H1 (cell line): ENCODE results near the gene RPTOR. TPM values are rescaled to one million over a fixed set of nuclear protein-coding genes. Genes with fewer than 3 reads are reported as not detected.

Experiments used
- CTCF ChIA-PET: fragments of 300-600 bp; sonication (Branson Sonifier 250); formaldehyde crosslinking; loops from one replicate; lab custom pipeline; 2021; ENCODE audit not compliant: partially characterized antibody; lab: Charles Lee
- POLR2A ChIA-PET: fragments of 300-600 bp; sonication (Branson Sonifier 250); formaldehyde crosslinking; loops from one replicate; lab custom pipeline; 2021; ENCODE audit warnings: inconsistent platforms; ENCODE audit not compliant: partially characterized antibody; lab: Charles Lee
- DNase-seq, 2 experiments: peaks; one replicate each; pipeline versions ENCODE4 v3.0.0 to v3.0.0-alpha.2; 2010 to 2022; ENCODE audit warnings: low spot score in 2 of 2, low read depth in 1 of 2, mixed read lengths in 1 of 2
- FAIRE-seq: peaks from 2 replicates; lab custom pipeline; 2011; peaks lifted over from hg19 to GRCh38; lab: Jason Lieb, UNC
- H2AFZ ChIP-seq: 2 replicates; pipeline ENCODE4 v1.8.1; 2012; ENCODE audit warnings: low read length, inconsistent platforms
- H2AK5ac ChIP-seq: 2 replicates; pipeline ENCODE4 v1.6.1; 2013; ENCODE audit warnings: low read depth, low read length
- H2BK120ac ChIP-seq: replicated peaks from 2 replicates; pipeline ENCODE3; 2013; ENCODE audit warnings: low read depth, low read length, inconsistent platforms
- H2BK12ac ChIP-seq: 2 replicates; pipeline ENCODE4 v1.6.1; 2013; ENCODE audit warnings: low read depth, low read length
- H2BK15ac ChIP-seq: 2 replicates; pipeline ENCODE4 v1.6.1; 2013; ENCODE audit warnings: low read length
- H2BK20ac ChIP-seq: 2 replicates; pipeline ENCODE4 v1.6.1; 2013; ENCODE audit warnings: low read length
- H2BK5ac ChIP-seq: 2 replicates; pipeline ENCODE4 v1.6.1; 2013; ENCODE audit warnings: low read depth, low read length
- H3K14ac ChIP-seq: 2 replicates; pipeline ENCODE4 v1.6.1; 2013; ENCODE audit warnings: inconsistent platforms; ENCODE audit not compliant: insufficient read length
- H3K18ac ChIP-seq: 2 replicates; pipeline ENCODE4 v1.6.1; 2013; ENCODE audit warnings: low read length; ENCODE audit errors: extremely low read depth
- H3K23ac ChIP-seq: 2 replicates; pipeline ENCODE4 v1.6.1; 2013; ENCODE audit warnings: inconsistent platforms; ENCODE audit not compliant: insufficient read length
- H3K23me2 ChIP-seq: 2 replicates; pipeline ENCODE4 v1.6.1; 2013; ENCODE audit warnings: low read depth, low read length
- H3K27ac ChIP-seq: 2 replicates; pipeline ENCODE4 v1.6.1; 2011; ENCODE audit warnings: low read depth, low read length, inconsistent platforms
- H3K27me3 ChIP-seq, 4 experiments: replicated peaks in 1 of 4; 1 replicate in 1 of 4; 2 replicates in 3 of 4; pipeline versions ENCODE4 v1.6.1 to v1.8.1; 2011 to 2013; ENCODE audit warnings: low read length in 3 of 4, mild to moderate bottlenecking in 3 of 4, inconsistent platforms in 2 of 4, mixed read lengths in 2 of 4, moderate library complexity in 1 of 4; ENCODE audit not compliant: control insufficient read depth in 3 of 4, insufficient read depth in 3 of 4; ENCODE audit errors: extremely low read depth in 1 of 4
- H3K36me3 ChIP-seq, 4 experiments: 2 replicates each; pipeline versions ENCODE4 v1.6.1 to v1.8.1; 2011 to 2013; ENCODE audit warnings: mild to moderate bottlenecking in 4 of 4, low read length in 3 of 4, moderate library complexity in 2 of 4, control low read depth in 1 of 4, inconsistent platforms in 1 of 4; ENCODE audit not compliant: insufficient read depth in 4 of 4, control insufficient read depth in 2 of 4
- H3K4ac ChIP-seq: replicated peaks from 2 replicates; pipeline ENCODE3; 2013; ENCODE audit warnings: low read length, low read depth, mixed read lengths, inconsistent platforms; ENCODE audit not compliant: insufficient read length
- H3K4me1 ChIP-seq, 4 experiments: replicated peaks in 1 of 4; 1 replicate in 1 of 4; 2 replicates in 3 of 4; pipeline versions ENCODE4 v1.6.1 to v1.8.1; 2011 to 2013; ENCODE audit warnings: low read length in 3 of 4, inconsistent platforms in 2 of 4, mixed read lengths in 1 of 4; ENCODE audit not compliant: insufficient read depth in 4 of 4, control insufficient read depth in 3 of 4
- H3K4me2 ChIP-seq, 2 experiments: 2 replicates each; pipeline versions ENCODE4 v1.6.1 to v1.8.1; 2011 to 2013; ENCODE audit warnings: low read depth in 2 of 2, low read length in 2 of 2, control low read depth in 1 of 2, inconsistent platforms in 1 of 2, mild to moderate bottlenecking in 1 of 2; ENCODE audit not compliant: insufficient read depth in 1 of 2
- H3K4me3 ChIP-seq, 4 experiments: fragments of 200-600, 300-600 bp in 1 of 4; sonication (generic), shearing (Covaris generic), sonication (Bioruptor Twin) in 1 of 4; 2 replicates each; pipeline versions ENCODE4 v1.5.1 to v1.8.1; 2011 to 2016; ENCODE audit warnings: low read length in 4 of 4, low read depth in 3 of 4, control low read depth in 2 of 4, inconsistent platforms in 2 of 4, mild to moderate bottlenecking in 2 of 4, mixed read lengths in 1 of 4, moderate library complexity in 1 of 4; ENCODE audit not compliant: insufficient read depth in 2 of 4; ENCODE audit errors: extremely low read depth in 1 of 4
- H3K56ac ChIP-seq: replicated peaks from 2 replicates; pipeline ENCODE3; 2013; ENCODE audit warnings: low read depth, mild to moderate bottlenecking, mixed read lengths, low read length, inconsistent platforms; ENCODE audit not compliant: insufficient read length
- H3K79me1 ChIP-seq: 2 replicates; pipeline ENCODE4 v1.6.1; 2013; ENCODE audit warnings: low read depth, low read length, control low read depth
- H3K79me2 ChIP-seq, 2 experiments: 2 replicates each; pipeline versions ENCODE4 v1.6.1 to v1.8.1; 2012 to 2013; ENCODE audit warnings: low read length in 2 of 2, mild to moderate bottlenecking in 2 of 2, inconsistent platforms in 1 of 2; ENCODE audit not compliant: insufficient read depth in 2 of 2, control insufficient read depth in 1 of 2
- H3K9ac ChIP-seq, 4 experiments: replicated peaks in 1 of 4; 1 replicate in 1 of 4; 2 replicates in 3 of 4; pipeline versions ENCODE4 v1.6.1 to v1.8.1; 2011 to 2013; ENCODE audit warnings: low read depth in 3 of 4, low read length in 3 of 4, control low read depth in 2 of 4, mild to moderate bottlenecking in 2 of 4, moderate library complexity in 2 of 4, inconsistent platforms in 1 of 4; ENCODE audit errors: extremely low read depth in 1 of 4
- H3K9me3 ChIP-seq, 2 experiments: 2 replicates each; pipeline versions ENCODE4 v1.6.1 to v1.8.1; 2012 to 2013; ENCODE audit warnings: mild to moderate bottlenecking in 2 of 2, moderate library complexity in 2 of 2, control low read depth in 1 of 2, inconsistent platforms in 1 of 2, low read depth in 1 of 2, low read length in 1 of 2, mixed read lengths in 1 of 2; ENCODE audit not compliant: insufficient read depth in 2 of 2
- H4K20me1 ChIP-seq, 2 experiments: replicated peaks in 1 of 2; 2 replicates each; pipeline versions ENCODE3 to v1.8.1; 2011 to 2013; ENCODE audit warnings: inconsistent platforms in 2 of 2, low read length in 2 of 2, mild to moderate bottlenecking in 1 of 2; ENCODE audit not compliant: insufficient read depth in 2 of 2, control insufficient read depth in 1 of 2
- H4K5ac ChIP-seq: 2 replicates; pipeline ENCODE4 v1.6.1; 2013; ENCODE audit warnings: low read length, low read depth, mixed read lengths, inconsistent platforms; ENCODE audit not compliant: insufficient read length
- H4K8ac ChIP-seq: 2 replicates; pipeline ENCODE4 v1.8.0; 2013; ENCODE audit warnings: mild to moderate bottlenecking, moderate library complexity, low read length, inconsistent platforms; ENCODE audit not compliant: insufficient read depth; ENCODE audit errors: extremely low read depth
- H4K91ac ChIP-seq: replicated peaks from 2 replicates; pipeline ENCODE3; 2013; ENCODE audit warnings: low read length, mixed read lengths, inconsistent platforms; ENCODE audit not compliant: insufficient read length
- BACH1 ChIP-seq: IDR thresholded peaks from 2 replicates; pipeline ENCODE4 v1.6.1; 2012; ENCODE audit warnings: low read length, improper control_type of control experiment
- CEBPB ChIP-seq: IDR thresholded peaks from 2 replicates; pipeline ENCODE4 v1.6.1; 2012; ENCODE audit warnings: low read depth, low read length
- CTCF ChIP-seq, 3 experiments: IDR thresholded peaks; 1 replicate in 2 of 3; 2 replicates in 1 of 3; pipeline versions ENCODE4 v1.5.1 to v1.6.1; 2011; ENCODE audit warnings: low read length in 3 of 3, mild to moderate bottlenecking in 3 of 3, inconsistent platforms in 2 of 3, low read depth in 1 of 3, moderate library complexity in 1 of 3; ENCODE audit not compliant: insufficient read depth in 1 of 3; ENCODE audit errors: control extremely low read depth in 1 of 3
- PHF8 ChIP-seq: fragments of 200-600 bp; sonication (generic); conservative IDR thresholded peaks from 2 replicates; pipeline ENCODE4 v1.7.1; 2012; ENCODE audit warnings: low read depth, mild to moderate bottlenecking, inconsistent platforms, low read length, moderate library complexity
- RBBP5 ChIP-seq: IDR thresholded peaks from 2 replicates; pipeline ENCODE4 v1.7.1; 2012; ENCODE audit warnings: low read depth, mild to moderate bottlenecking, inconsistent platforms, low read length, moderate library complexity, borderline replicate concordance
- RXRA ChIP-seq: IDR thresholded peaks from 2 replicates; pipeline ENCODE4 v1.6.1; 2011; ENCODE audit warnings: low read depth, mild to moderate bottlenecking, low read length, moderate library complexity; ENCODE audit not compliant: insufficient read depth
- SP1 ChIP-seq: IDR thresholded peaks from 2 replicates; pipeline ENCODE4 v1.6.1; 2011; ENCODE audit warnings: low read depth, low read length
- TAF7 ChIP-seq: optimal IDR thresholded peaks from 2 replicates; pipeline ENCODE3; 2011; ENCODE audit warnings: low read depth, mild to moderate bottlenecking, inconsistent platforms, low read length, moderate library complexity, borderline replicate concordance
- TBP ChIP-seq: IDR thresholded peaks from 2 replicates; pipeline ENCODE4 v1.6.1; 2011; ENCODE audit warnings: low read depth, low read length, improper control_type of control experiment
- WGBS, 2 experiments: shearing (Covaris generic) in 1 of 2; methylation state at CpG; one replicate each; pipeline versions ENCODE4 v1.1.6 to v1.1.7; 2013 to 2015; ENCODE audit warnings: low lambda C conversion rate in 2 of 2, mixed read lengths in 2 of 2, inconsistent platforms in 1 of 2, low coverage in 1 of 2, missing lambda C conversion rate in 1 of 2; ENCODE audit not compliant: insufficient replicate concordance in 2 of 2, insufficient coverage in 1 of 2, insufficient read length in 1 of 2; ENCODE audit errors: extremely low coverage in 1 of 2, missing lambda C conversion rate in 1 of 2; 5-methylcytosine and 5-hydroxymethylcytosine counted together
- polyA plus RNA-seq, 7 experiments: library from polyadenylated mRNA; depleted of rRNA in 3 of 7; stranded (reverse) in 5 of 7; unstranded in 2 of 7; fragments of >200 nt in 5 of 7; fragments of 200-250 nt in 2 of 7; gene quantifications; 1 replicate in 5 of 7; 2 replicates in 1 of 7; 4 replicates in 1 of 7; pipeline versions ENCODE4 v1.2.1 to v1.2.3, GENCODE V29; 2011 to 2013; ENCODE audit warnings: missing spikeins in 2 of 7, mixed read lengths in 2 of 7
- total RNA-seq: library from RNA; stranded (reverse); fragmentation: NEBNext Ultra II Directional; extraction: Animal tissue kit (Norgen Biotek cat#: 25700); gene quantifications from 2 replicates; pipeline ENCODE4 v1.2.1, GENCODE V29; 2021
- TF ChIP-seq, protein P1 (sequence below): IDR thresholded peaks from 2 replicates; pipeline ENCODE4 v1.6.1; 2012; ENCODE audit warnings: low read length, inconsistent platforms

RPTOR gene
- total and polyA plus RNA-seq, 2 of the 8 experiments (the other 6 are each of a cell fraction or from before 2014, with no cell fraction given), result 6.9 to 28.7 TPM

GRCh38 chr17:80964544-80964856, 419.9 kb downstream of the RPTOR start:
- Histone ChIP-seq H3K27ac (no peak overlapping the region), H2BK12ac (no peak overlapping the region), H3K4me2 (no peak overlapping the region), H3K79me2 (no peaks in the 10 kb centered on the region), H3K56ac (no peak overlapping the region), H4K5ac (no peak overlapping the region), H3K18ac (no peak overlapping the region), H3K9ac (no peak overlapping the region), H3K79me1 (no peaks in the 10 kb centered on the region), H2AK5ac (no peak overlapping the region), H3K23ac (no peak overlapping the region), H2BK20ac (no peak overlapping the region), H3K4ac (no peak overlapping the region), H3K36me3 (peaks cover 0 to 2% (median 0%) of the 10 kb centered on the region in 4 experiments; a peak in 1 of 8 replicates), H3K9me3 (no peaks in the 10 kb centered on the region), H3K23me2 (no peaks in the 10 kb centered on the region), H2BK15ac (no peak overlapping the region), H4K8ac (no peak overlapping the region; the same call in 1 of the 2 replicates), H2AFZ (no peak overlapping the region), H3K4me1 (peaks cover 0 to 3% (median 0%) of the 10 kb centered on the region in 4 experiments; a peak in 2 of 7 replicates), H2BK120ac (no peak overlapping the region), H3K4me3 (no peak overlapping the region), H4K20me1 (peaks cover 0 to 7% of the 10 kb centered on the region in 2 experiments), H3K27me3 (no peaks in the 10 kb centered on the region), H4K91ac (no peak overlapping the region), H2BK5ac (no peak overlapping the region; the same call in 1 of the 2 replicates), H3K14ac (no peak overlapping the region)
- FAIRE-seq (no peak), DNase-seq (no peak)
- ChIA-PET CTCF (interaction anchor here (0.7 to 3.3 kb wide), 5 partner anchors 13 to 243 kb away, joined by 3 to 13 read pairs (median 7); no protein-coding TSS in a partner anchor), POLR2A (interaction anchor here (0.7 to 1.4 kb wide), 2 partner anchors 13 to 57 kb away, joined by 3 to 4 read pairs; no protein-coding TSS in a partner anchor)
- WGBS, 2 experiments, result 88% methylated on average over 7 of the region's 14 CpGs; no CpG with 5 or more reads in 1 of the 2 experiments
- TF ChIP-seq RBBP5 (no peak), TAF7 (no peak), PHF8 (no peak), SP1 (no peak), TBP (no peak), RXRA (no peak), CEBPB (no peak), CTCF (IDR thresholded peaks at IDR 0.05; ENCODE audit: control extremely low read depth in 1 of 3, insufficient read depth in 1 of 3, low read depth in 1 of 3, low read length in 3 of 3) (no peak), BACH1 (no peak)
- TF ChIP-seq, protein P1, sequence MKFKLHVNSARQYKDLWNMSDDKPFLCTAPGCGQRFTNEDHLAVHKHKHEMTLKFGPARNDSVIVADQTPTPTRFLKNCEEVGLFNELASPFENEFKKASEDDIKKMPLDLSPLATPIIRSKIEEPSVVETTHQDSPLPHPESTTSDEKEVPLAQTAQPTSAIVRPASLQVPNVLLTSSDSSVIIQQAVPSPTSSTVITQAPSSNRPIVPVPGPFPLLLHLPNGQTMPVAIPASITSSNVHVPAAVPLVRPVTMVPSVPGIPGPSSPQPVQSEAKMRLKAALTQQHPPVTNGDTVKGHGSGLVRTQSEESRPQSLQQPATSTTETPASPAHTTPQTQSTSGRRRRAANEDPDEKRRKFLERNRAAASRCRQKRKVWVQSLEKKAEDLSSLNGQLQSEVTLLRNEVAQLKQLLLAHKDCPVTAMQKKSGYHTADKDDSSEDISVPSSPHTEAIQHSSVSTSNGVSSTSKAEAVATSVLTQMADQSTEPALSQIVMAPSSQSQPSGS, result no peak
